Measurements from ENCODE around the gene TSNAXIP1.
"Not testable (repeated sequence)": the region's sequence is repeated elsewhere in the genome, so short reads cannot be mapped to it uniquely, and the experiment has no call there.

Gene TSNAXIP1

DNA sequence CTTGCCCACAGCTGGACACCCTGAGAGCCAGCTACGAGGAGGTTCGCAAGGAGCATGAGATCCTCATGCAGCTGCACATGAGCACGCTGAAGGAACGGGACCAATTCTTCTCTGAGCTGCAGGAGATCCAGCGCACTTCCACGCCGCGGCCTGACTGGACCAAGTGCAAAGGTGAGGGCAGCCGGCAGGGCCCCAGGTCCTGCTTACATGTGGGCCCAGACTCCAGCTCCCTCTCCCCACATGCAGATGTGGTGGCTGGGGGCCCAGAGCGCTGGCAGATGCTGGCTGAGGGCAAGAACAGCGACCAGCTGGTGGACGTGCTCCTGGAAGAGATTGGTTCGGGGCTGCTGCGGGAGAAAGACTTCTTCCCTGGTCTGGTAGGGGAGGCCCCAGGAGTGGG, 19.2 kb downstream of the TSNAXIP1 start:
- in situ Hi-C loops (cut with HindIII; ENCODE audit: low pct_unique_long_range_greater_than_20kb, low sequenced_read_pairs) = no loop called here
- no peak for TF ChIP-seq JUND (IDR thresholded peaks at IDR 0.05; ENCODE audit: low read depth)
- no peak for DNase-seq (ENCODE audit: low read depth in 1 of 2, low spot score in 1 of 2)

DNA sequence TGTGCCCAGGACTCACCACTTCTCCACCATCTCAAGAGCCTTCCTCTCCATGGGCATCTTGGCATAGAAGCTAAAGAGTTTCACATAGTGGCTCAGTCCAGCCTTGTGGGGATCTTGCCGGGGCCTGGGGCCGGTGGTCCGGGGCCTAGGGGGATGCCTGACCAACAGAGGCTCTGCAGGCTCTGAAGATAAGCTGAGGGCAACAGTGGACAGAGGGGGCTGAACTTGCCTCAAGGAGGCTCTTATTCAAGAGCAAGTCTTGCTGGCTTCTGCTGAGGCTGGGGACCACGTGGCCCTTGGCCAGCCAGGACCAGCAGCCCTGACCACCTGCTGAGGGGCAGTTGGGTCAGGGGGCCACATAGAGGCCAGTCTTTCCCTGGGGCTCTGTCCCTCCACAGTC, 22.0 kb downstream of the TSNAXIP1 start:
- no peak for TF ChIP-seq JUND (IDR thresholded peaks at IDR 0.05; ENCODE audit: low read depth)
- in situ Hi-C loops (cut with HindIII; ENCODE audit: low pct_unique_long_range_greater_than_20kb, low sequenced_read_pairs) = no loop called here
- DNase-seq (ENCODE audit: low read depth in 1 of 2, low spot score in 1 of 2) = no peak

DNA sequence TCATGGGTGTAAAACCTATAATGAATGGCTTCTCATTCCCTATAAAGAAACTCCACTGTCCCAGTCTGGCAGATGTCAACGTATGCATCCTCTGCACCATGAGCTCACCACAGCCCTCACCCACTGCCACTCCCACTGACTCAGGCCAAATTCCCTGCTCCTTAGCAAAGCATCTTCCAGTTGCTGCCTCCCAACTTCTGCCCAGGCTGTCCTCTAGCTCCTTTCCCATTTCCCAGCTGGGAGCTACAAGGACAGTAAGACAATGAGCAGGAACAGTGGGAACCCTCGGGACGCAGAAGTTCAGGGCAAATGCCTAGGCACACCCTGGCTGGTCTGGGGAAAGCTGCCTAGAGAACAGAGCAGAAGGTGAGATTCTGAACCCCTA, 26.3 kb downstream of the TSNAXIP1 start:
- in situ Hi-C loops (cut with HindIII; ENCODE audit: low pct_unique_long_range_greater_than_20kb, low sequenced_read_pairs) = no loop called here
- TF ChIP-seq JUND (IDR thresholded peaks at IDR 0.05; ENCODE audit: low read depth) = no peak
- no peak for DNase-seq (ENCODE audit: low read depth in 1 of 2, low spot score in 1 of 2)

- in situ Hi-C loops (cut with HindIII; ENCODE audit: low pct_unique_long_range_greater_than_20kb, low sequenced_read_pairs) = no loop called here
- peak; percentile 87 to 89 for DNase-seq (ENCODE audit: low read depth in 1 of 2, low spot score in 1 of 2)
- no peak for TF ChIP-seq JUND (IDR thresholded peaks at IDR 0.05; ENCODE audit: low read depth)
Observed at GRCh38 chr16:67833415-67834241, 26.9 kb downstream of the TSNAXIP1 start.

DNA sequence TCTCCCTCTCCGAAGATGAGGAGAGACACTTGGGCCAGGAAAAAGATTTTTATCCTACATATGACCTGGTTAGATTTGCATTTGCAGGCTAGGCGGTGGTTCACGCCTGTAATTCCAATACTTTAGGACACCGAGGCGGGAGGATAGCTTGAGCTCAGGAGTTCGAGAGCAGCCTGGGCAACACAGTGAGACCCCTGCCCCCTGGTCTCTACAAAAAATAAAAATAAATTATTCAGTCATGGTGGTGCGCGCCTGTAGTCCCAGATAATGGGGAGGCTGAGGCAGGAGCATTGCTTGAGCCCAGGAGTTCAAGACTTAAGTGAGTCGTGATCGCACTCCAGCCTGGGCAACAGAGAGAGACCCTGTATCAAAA, 27.5 kb downstream of the TSNAXIP1 start:
- no peak for DNase-seq (ENCODE audit: low read depth in 1 of 2, low spot score in 1 of 2)
- no peak for TF ChIP-seq JUND (IDR thresholded peaks at IDR 0.05; ENCODE audit: low read depth)
- in situ Hi-C loops (cut with HindIII; ENCODE audit: low pct_unique_long_range_greater_than_20kb, low sequenced_read_pairs) = no loop called here

GRCh38 chr16:67837190-67837589, 30.5 kb downstream of the TSNAXIP1 start:
- in situ Hi-C loops (cut with HindIII; ENCODE audit: low pct_unique_long_range_greater_than_20kb, low sequenced_read_pairs); DNase-seq (ENCODE audit: low read depth in 1 of 2, low spot score in 1 of 2): not testable (repeated sequence)

DNA sequence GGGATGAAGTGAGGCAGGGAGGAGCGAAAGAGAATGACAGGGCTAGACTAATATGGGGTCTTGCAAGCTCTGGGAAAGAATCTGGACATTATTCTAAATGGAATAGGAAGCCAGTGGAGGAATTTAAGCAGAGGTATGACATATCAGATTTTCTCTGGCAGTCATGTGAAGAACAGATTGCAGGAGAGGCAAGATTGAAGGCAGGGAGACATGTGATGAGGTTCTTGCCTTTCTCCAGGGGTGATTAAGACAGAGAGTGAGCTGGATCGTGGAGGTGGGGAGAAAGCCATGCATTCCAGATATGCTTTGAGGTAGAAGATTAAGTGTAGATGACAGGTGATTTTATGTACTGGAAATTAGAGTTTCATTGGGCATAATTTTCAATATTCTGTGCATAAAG, 31.1 kb downstream of the TSNAXIP1 start:
- in situ Hi-C loops (cut with HindIII; ENCODE audit: low pct_unique_long_range_greater_than_20kb, low sequenced_read_pairs) = no loop called here
- no peak for DNase-seq (ENCODE audit: low read depth in 1 of 2, low spot score in 1 of 2)
- no peak for TF ChIP-seq JUND (IDR thresholded peaks at IDR 0.05; ENCODE audit: low read depth)

DNA sequence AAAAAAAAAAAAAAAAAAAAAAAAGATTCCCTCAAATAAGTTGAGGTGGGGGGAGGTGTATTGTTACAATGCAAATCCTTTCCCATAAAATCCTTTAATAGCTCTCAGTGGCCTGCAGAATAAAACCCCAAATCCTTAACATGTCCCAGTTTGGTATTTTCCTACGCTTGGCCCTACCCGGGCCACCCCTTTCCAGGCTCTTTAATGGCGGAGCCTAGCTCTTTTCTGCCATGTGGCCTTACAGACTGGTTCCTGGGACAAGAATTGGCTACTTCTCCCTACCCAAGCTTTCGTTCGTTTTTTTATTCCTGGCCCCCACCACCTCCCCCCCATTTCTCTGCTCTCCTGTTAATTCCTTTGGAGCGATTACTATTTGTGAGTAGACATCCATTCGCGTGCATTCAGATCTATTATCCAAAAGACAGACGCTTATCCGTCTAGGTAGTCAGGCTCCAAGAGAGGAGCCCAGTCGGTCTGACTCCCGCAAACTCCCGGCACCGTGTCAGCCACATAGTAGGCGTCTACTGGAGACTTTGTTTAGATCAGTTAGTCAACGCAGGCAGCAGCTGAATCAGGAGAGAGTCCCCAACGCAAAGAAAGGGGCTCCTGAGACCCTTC, 34.6 kb downstream of the TSNAXIP1 start:
- DNase-seq (ENCODE audit: low read depth in 1 of 2, low spot score in 1 of 2) = no peak
- in situ Hi-C loops (cut with HindIII; ENCODE audit: low pct_unique_long_range_greater_than_20kb, low sequenced_read_pairs) = no loop called here
- TF ChIP-seq JUND (IDR thresholded peaks at IDR 0.05; ENCODE audit: low read depth) = no peak

- in situ Hi-C loops (cut with HindIII; ENCODE audit: low pct_unique_long_range_greater_than_20kb, low sequenced_read_pairs) = no loop called here
- TF ChIP-seq JUND (IDR thresholded peaks at IDR 0.05; ENCODE audit: low read depth) = no peak
- DNase-seq (ENCODE audit: low read depth in 1 of 2, low spot score in 1 of 2) = peak; percentile 92 to 98
Observed at GRCh38 chr16:67841816-67842508, 35.3 kb downstream of the TSNAXIP1 start, which contains the start of gene THAP11. TSS of gene THAP11 (plus strand) at chr16:67842320. CDS start at chr16:67842555, 235 bp downstream.

- in situ Hi-C loops (cut with HindIII; ENCODE audit: low pct_unique_long_range_greater_than_20kb, low sequenced_read_pairs) = no loop called here
- DNase-seq (ENCODE audit: low read depth in 1 of 2, low spot score in 1 of 2) = peak; percentile 67 to 72
- TF ChIP-seq JUND (IDR thresholded peaks at IDR 0.05; ENCODE audit: low read depth) = no peak
Observed at GRCh38 chr16:67842509-67843342, 36.0 kb downstream of the TSNAXIP1 start.

GRCh38 chr16:67843343-67843765, 36.7 kb downstream of the TSNAXIP1 start:
- no peak for DNase-seq (ENCODE audit: low read depth in 1 of 2, low spot score in 1 of 2)
- TF ChIP-seq JUND (IDR thresholded peaks at IDR 0.05; ENCODE audit: low read depth) = no peak
- in situ Hi-C loops (cut with HindIII; ENCODE audit: low pct_unique_long_range_greater_than_20kb, low sequenced_read_pairs) = no loop called here

DNA sequence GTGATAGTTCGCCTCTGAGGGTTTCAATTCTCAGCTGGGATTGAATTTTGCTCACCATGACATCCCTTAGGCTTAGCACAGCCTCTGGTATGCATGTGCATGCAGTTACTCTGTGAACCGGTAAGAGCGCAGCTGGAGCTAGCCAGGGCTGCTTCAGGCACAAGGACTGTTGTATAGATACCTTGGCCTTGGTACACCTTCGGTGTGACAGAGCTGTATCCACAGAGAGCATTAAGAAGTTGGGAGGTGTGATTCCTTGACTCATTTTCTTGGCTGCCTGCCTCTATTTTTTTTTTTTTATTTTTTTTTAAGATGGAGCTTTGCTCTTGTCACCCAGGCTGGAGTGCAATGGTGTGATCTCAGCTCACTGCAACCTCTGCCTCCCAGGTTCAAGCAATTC, 37.8 kb downstream of the TSNAXIP1 start:
- DNase-seq (ENCODE audit: low read depth in 1 of 2, low spot score in 1 of 2) = no peak
- in situ Hi-C loops (cut with HindIII; ENCODE audit: low pct_unique_long_range_greater_than_20kb, low sequenced_read_pairs) = no loop called here

More for the DNA sequence above, 37.8 kb downstream of the TSNAXIP1 start:
- no peak for TF ChIP-seq JUND (IDR thresholded peaks at IDR 0.05; ENCODE audit: low read depth)

All from T47D (cell line).